Fibroblast of skin of abdomen (primary cell): ENCODE results near the gene CASZ1.

Experiments
- DNase-seq: peaks from one replicate; pipeline ENCODE4 v3.0.0-alpha.2; 2013

CASZ1 gene

GRCh38 chr1:10703702-10704101 is 92.7 kb downstream of the CASZ1 start:
- no peak for DNase-seq

- DNase-seq: no peak
Measured at GRCh38 chr1:10701145-10701544, 95.3 kb downstream of the CASZ1 start.

- no peak for DNase-seq
Measured at GRCh38 chr1:10699470-10699835, 97.0 kb downstream of the CASZ1 start.

DNA sequence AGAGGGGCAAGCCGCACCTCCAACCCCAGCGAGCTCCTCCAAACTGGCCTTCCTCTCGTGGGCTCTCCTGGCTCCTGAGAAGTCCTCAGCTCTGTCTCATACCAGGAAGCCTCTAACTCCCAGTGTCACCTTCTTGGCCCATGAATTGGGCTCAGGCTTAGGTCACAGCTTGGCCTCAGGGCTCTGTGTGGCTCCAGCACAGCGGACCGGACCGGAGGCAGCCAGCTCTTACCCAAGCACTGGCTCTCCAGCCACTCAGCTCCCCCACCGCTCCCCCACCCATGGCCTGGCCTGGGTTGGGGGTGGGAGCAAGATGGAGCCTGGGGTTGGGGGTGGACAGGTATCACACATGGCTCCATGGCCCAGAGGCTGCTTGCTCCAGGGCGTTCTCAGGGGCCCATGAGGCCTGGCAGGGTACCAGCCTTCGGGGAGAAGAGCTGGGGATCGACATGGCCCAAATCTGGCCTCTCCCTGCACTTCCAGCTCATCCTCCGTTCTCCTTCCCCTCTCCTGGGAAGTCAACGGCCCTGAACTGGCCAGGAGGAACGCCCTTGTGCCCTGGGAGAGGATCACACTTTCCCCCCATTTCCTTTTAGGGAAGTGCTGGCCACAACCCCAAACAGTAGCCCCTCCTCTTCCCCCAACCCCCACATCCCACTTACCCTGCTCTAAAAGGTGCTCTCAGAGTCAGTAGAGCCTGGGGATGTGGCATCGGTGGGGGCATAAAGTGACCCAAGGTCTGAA is 97.5 kb downstream of the CASZ1 start:
- no peak for DNase-seq

GRCh38 chr1:10697621-10698160 is 98.8 kb downstream of the CASZ1 start:
- DNase-seq: no peak

DNA sequence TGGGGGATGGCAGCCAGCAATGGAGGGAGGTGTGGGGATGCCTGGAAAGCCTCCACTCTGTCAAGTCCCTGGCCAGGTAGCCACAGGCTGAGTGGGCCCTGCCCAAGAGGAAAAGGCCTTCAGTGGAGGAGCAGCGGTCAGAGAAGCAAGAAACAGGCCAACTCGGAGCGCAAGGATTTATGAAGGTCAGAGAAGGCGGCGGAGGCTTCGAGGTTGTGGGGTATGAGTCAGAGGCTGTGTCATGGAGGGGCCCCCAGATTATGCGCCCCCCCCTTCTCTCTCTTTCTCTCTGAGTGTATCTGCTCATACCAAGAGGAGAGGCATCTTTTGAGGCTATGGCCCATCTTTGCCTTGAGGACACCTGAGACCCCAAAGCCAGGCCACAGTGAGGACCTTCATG is 99.5 kb downstream of the CASZ1 start:
- no peak for DNase-seq

DNA sequence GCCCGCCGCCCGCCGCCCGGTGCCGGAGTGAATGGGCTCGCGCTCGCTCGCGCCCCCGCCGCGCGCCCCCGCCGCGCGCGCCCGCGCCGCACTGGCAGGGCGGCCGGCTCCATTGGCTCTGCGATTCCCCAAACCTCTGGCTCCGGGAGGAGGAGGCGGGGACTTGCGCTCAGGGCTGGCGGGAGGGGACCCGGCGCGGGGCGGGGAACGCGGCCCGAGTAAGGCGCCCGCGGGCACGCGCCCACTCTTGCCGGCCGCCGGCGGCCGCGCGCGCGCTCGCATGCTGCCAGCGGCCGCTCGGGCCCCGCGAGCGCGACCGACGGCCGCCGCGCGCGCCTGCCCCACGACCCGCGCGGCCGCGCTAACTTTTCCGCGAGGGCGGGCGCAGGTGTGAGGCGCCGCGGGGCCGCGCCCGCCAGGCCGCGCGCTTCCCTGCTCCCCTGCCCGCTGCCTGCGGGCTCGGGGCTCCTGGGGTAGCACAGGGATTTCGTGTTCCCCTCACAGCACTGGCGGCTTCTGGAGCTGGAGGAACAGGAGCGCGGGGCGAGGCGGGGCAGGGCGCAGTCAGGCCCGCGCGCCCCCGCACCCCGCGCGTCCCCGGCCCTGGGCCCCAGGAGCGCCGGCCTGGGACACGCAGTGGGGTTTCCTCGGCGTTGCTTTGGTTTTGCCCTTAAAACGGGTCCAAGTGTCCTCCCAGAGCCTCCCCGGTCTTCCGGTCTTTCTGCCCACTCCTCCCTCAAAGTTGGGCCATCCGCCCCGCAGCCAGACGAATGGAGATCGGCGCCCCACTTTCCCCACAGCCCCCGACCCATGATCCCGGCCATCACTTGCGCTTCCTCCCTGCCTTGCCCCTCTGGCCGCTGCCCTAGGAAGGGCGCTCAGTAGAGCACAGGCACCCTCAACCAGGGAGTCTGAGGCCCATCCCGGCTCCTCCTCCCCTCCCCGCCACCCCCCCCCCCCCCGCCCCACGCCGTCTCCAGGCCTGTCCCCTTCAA is 101.5 kb downstream of the CASZ1 start:
- peak; percentile 65 for DNase-seq

DNA sequence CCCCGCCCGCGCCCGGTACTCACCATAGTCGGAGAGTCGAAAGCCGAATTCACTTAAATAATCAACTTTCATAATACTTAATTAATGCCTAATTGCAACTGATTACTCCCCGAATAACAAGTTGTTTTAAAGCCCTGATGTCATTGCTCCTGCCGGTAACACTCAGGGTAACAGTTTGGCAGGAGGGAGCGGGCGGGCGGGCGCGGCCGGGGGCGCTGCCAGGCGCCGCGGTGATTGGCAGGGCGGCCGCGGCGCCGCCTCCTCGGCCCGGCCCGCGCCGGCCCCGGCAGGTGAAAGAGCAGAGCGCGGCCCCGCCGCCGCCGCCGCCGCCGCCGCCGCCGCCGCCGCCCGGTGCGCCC is 102.2 kb downstream of the CASZ1 start:
- no peak for DNase-seq

DNA sequence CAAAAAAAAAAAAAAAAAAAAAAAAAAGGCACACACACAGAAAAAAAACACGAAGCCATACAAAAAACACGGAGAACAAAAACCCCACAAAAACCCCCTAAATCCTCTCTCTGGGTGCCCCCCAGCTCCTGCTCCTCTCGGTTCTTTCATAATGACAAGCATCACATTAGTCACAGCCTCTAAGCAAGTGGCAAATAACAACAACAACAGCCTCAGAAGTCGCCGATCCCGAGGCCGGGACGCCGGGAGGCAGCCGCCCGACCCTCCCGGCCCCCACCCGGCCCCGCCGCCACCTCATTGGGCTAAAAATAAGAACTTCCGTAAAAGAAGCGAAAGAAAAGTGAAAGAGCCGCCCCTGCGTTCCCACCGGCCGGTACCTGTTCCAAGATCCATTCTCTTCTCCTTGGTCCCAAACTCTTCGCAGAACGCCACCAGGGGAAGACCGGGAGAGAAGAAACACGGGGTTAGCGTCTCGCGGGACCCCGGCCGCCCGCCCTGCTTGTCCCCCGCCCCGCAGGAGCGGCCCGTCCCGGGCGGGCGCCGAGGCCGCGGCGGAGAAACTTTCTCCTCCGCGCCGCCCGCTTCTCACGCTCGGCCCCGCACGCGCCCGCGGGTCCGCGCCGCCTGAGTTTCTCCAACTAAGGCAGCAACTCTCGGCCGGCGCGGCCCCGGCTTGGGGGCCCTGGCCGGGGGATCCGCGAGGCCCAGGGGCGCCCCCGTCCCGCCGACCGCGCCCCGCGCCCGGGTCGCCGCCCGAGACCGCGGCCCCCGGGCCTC is 102.8 kb downstream of the CASZ1 start:
- DNase-seq: no peak

GRCh38 chr1:10693152-10693496 is 103.3 kb downstream of the CASZ1 start:
- no peak for DNase-seq

DNA sequence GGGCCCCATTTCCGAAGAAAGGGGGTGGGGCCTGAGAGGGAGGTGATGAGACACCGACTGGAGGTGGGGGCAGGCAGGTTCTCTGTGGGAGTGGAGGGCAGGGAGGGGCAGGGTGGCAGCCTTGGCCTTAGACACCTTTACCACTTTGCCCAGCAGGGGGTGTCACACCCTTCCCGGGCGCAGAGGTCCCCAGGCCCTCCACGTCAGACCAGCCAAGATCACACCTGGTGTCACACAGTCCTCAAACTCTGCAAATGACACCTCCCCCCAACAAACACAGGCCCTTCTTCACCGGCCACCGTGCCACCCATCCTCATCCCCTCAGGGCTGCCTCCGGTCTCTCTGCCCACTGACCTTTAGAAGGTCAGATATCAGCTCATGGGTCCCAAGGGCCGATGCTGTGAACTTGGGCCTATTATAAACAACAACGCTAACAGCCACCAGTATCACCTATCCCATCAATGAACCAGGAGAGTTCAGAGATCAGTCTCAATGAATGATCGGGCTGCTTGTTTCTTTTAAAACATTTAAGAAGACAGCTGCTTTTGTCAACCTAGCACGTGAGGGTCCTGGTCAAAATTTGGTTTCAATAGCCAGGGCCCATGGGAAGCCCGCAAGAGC is 103.9 kb downstream of the CASZ1 start:
- DNase-seq: no peak

- no peak for DNase-seq
Measured at GRCh38 chr1:10691740-10692125, 104.7 kb downstream of the CASZ1 start.

DNA sequence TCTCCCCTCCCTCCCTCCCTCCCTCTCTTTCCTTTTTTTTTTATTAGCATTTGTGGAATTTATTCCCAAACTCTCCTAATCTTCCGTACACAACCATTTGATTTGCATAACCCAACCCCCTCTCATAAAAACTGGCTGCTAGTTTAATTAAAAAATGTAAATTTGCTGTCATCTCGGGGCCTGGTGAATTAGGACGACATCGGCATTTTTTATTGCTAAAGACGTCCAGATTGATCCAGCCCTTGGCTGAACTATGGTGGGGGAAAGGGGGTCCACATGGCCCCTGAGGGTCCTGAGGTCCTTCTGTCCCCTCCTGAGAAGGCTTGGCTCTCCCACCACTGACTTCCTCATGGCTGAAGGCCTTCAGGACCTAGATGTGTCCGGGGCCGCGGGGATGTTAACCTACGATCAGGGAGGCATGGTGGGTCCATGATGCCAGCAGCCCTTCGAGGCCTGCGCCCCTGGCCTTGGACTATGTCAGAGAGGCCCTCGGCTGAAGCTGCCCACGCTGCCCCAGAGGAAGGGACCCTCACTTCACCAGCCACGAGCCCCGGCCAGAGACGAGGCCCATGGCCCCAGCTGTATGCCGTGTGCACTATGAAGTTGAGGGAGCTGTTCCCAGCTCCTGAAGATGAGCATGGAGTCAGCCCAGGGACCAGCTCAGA is 105.2 kb downstream of the CASZ1 start:
- no peak for DNase-seq

DNA sequence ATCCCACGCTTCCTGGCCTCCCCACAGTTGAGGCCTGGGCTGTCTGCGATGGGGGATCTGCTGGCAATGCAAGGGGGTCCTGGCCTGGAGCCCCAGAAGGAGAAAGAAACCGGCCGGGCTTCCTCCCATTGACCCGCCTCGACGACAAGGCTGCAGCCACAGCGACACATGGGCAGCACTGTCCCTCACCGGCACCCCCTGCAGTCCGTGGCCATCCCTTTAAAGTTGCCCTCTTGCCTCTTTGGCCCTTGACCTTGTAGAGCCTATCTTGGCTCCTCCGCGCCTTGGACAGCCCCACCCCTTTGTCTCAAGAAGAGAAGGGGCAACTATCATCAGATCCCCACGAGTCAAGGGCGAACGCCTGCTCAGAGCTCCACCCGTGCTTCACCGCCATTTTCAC is 106.0 kb downstream of the CASZ1 start:
- no peak for DNase-seq

GRCh38 chr1:10688409-10688786 is 108.0 kb downstream of the CASZ1 start:
- no peak for DNase-seq

- DNase-seq: peak; percentile 43
Measured at GRCh38 chr1:10687782-10688408, 108.6 kb downstream of the CASZ1 start.

- DNase-seq: no peak
Measured at GRCh38 chr1:10687251-10687651, 109.2 kb downstream of the CASZ1 start.

DNA sequence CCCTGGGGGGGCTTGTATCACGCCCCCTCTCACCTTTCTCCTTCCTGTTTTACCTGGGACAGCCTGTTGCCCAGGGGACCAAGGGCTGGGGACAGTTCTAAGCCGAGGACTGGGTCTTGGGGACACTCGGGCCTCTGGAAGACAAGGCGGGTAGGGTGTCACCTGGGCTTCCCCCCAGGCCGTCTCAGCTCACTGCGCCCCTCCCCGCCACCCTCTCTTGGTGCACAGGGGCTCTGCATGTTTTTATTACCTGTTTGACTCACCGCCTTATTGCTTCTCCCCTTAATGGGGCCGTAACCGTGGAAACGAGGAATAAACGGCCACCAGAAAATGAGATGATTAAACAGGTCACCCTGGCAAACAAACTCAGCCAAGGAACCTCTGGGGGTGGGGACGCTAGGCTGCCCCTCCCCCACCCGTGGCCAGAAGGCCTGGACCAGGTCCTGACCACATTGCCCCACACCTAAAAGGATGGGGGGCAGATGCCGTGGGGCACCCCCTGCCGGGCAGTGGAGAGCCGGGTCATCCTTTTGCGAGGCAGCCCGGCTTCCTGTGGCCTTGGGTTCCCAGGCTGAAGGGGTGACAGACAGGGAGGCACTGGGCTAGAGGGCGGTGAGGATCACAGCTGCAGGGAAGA is 109.9 kb downstream of the CASZ1 start:
- no peak for DNase-seq

GRCh38 chr1:10685808-10686403 is 110.5 kb downstream of the CASZ1 start:
- DNase-seq: no peak

- DNase-seq: no peak
Measured at GRCh38 chr1:10685196-10685807, 111.1 kb downstream of the CASZ1 start.
